ENCODE results near the gene YBX2. TPM values are rescaled to one million over a fixed set of nuclear protein-coding genes. Genes with fewer than 3 reads are reported as not detected.
A peak's percentile ranks its signal among the peaks of the same experiment; 100 is the strongest.

Gene YBX2
- total and polyA plus RNA-seq, 12 donors, result 0.06 to 1.4 (median 0.19) TPM; not detected in 6

DNA sequence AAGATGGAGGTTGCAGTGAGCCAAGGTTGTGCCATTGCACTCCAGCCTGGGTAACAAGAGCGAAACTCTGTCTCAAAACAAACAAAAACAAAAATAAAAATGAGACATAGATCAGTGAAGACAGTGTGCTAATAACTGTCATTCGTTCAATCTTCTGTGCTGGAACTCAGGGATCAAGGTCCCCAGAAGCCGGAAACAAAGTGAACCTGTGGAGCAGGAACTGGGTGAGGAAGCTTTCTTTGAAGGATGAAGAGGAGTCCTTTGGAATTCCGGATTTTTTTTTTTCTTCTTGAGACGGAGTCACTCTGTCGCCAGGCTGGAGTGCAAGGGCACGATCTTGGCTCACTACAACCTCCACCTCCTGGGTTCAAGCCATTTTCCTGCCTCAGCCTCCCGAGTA lies 15.0 kb downstream of the YBX2 start:
- H3K4me3 ChIP-seq, result no peak overlapping the region
- H3K27me3 ChIP-seq, result no peaks in the 10 kb centered on the region
- H3K4me1 ChIP-seq (replicated peaks in 1 of 2), result peaks cover 18 to 21% of the 10 kb centered on the region in 2 donors
- intact Hi-C loops (cut with DNase I), result no loop called here
- no peak for DNase-seq
- H3K36me3 ChIP-seq (replicated peaks in 1 of 2), result no peaks in the 10 kb centered on the region
- no peaks in the 10 kb centered on the region for H3K9me3 ChIP-seq (replicated peaks in 1 of 3)
- 74 to 84% (median 79%) methylated on average over 8 of the region's 8 CpGs for WGBS, 4 donors
- TF ChIP-seq POLR2A (IDR thresholded peaks at IDR 0.05), result no peak
- TF ChIP-seq, protein P1, sequence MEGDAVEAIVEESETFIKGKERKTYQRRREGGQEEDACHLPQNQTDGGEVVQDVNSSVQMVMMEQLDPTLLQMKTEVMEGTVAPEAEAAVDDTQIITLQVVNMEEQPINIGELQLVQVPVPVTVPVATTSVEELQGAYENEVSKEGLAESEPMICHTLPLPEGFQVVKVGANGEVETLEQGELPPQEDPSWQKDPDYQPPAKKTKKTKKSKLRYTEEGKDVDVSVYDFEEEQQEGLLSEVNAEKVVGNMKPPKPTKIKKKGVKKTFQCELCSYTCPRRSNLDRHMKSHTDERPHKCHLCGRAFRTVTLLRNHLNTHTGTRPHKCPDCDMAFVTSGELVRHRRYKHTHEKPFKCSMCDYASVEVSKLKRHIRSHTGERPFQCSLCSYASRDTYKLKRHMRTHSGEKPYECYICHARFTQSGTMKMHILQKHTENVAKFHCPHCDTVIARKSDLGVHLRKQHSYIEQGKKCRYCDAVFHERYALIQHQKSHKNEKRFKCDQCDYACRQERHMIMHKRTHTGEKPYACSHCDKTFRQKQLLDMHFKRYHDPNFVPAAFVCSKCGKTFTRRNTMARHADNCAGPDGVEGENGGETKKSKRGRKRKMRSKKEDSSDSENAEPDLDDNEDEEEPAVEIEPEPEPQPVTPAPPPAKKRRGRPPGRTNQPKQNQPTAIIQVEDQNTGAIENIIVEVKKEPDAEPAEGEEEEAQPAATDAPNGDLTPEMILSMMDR (IDR thresholded peaks at IDR 0.05), result no peak
- no peak overlapping the region for H3K27ac ChIP-seq

DNA sequence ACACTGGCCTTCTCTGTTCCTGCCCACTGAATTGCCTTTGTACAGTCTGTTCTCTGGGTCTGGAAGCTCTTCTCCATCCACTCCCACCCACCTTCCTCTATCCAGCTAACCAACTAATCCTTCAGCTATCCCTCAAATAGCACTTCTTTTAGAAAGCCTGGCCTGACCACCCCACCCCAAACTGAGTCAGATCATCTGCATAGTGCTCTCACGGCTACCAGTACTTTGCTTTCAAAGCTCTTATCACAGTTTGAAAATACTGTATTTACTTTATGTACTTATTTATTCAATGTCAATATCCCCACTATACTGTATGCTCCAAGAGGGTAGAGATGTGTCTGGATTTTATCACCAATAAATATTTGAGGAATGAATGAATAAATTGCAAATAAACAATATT lies 27.7 kb downstream of the YBX2 start:
- 49 to 64% (median 58%) methylated on average over 1 of the region's 1 CpG for WGBS, 4 donors
- no peak overlapping the region for H3K27ac ChIP-seq
- H3K9me3 ChIP-seq (replicated peaks in 1 of 3), result no peaks in the 10 kb centered on the region
- H3K4me1 ChIP-seq (replicated peaks in 1 of 2), result peaks cover 0 to 8% of the 10 kb centered on the region in 2 donors
- intact Hi-C loops (cut with DNase I), result no loop called here
- no peak for DNase-seq
- H3K27me3 ChIP-seq, result no peaks in the 10 kb centered on the region
- TF ChIP-seq, protein P1 (IDR thresholded peaks at IDR 0.05), result no peak
- TF ChIP-seq POLR2A (IDR thresholded peaks at IDR 0.05), result no peak
- no peak overlapping the region for H3K4me3 ChIP-seq
- no peaks in the 10 kb centered on the region for H3K36me3 ChIP-seq (replicated peaks in 1 of 2)

DNA sequence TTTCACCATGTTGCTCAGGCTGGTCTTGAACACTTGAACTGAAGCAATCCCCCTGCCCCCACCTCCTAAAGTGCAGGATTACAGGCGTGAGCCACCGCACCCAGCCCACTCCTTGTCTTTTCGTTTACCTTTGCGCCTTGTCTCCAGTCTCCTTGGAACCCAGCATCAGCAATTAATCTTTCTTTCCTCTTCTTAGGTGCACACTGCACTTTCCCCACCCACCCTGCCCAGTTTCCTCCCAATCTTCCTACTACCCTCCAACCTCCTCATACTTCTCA lies 30.7 kb downstream of the YBX2 start:
- no peak for TF ChIP-seq POLR2A (IDR thresholded peaks at IDR 0.05)
- TF ChIP-seq, protein P1 (IDR thresholded peaks at IDR 0.05), result no peak
- intact Hi-C loops (cut with DNase I), result loop anchor here in 1 of 2 donors (5.0 kb wide), 1 partner anchor 39 kb away; no protein-coding TSS in a partner anchor
- no peak for DNase-seq
- Histone ChIP-seq H3K36me3 (replicated peaks in 1 of 2) (peaks cover 0 to 3% of the 10 kb centered on the region in 2 donors), H3K4me1 (replicated peaks in 1 of 2) (peaks cover 12 to 21% of the 10 kb centered on the region in 2 donors), H3K27ac (no peak overlapping the region), H3K9me3 (replicated peaks in 1 of 3) (no peaks in the 10 kb centered on the region), H3K27me3 (no peaks in the 10 kb centered on the region), H3K4me3 (peak overlapping the region in 1 of 4 donors; percentile 23)
- WGBS, 4 donors, result 62 to 75% (median 65%) methylated on average over 4 of the region's 4 CpGs

DNA sequence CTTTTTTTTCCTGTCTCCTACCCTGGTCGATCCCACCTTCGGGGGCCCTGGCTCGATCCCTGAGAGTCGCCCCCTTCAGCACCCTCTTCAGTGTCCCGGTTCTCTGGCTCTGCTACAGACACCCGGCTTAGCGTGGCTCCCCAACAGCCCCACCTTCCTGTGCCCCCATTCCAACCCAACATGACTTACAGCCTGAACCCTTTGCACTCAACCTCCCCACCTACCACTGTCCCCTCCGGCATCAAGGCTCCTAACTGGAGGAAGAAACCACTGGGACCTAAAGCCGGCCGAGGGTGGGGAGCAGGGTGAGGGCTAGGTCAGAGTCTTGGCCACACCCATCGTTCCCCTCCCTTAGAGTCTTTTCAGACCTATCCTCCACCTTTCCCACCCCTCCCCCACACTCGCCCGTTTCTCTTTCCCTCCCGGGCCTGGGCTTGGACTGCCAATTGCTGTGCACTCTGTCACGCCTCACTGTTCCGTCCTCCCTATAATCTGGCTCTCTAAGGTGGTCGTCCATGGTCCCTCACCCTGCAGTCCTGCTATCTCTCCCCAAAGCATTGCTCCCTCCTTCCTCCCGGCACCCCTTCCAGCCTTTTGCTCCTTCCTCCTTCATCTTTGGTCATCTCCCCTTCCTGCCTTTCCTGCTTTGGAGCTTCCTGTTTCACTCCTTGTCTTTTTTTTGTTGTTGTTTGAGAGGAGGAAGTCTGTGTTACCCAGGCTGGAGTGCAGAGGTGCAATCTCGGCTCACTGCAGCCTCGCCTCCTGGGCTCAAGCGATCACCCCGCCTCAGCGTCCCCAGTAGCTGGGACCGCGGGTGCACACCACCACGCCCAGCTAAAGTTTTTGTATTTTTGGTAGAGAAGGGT lies 31.3 kb downstream of the YBX2 start:
- Histone ChIP-seq H3K27ac (no peak overlapping the region), H3K9me3 (replicated peaks in 1 of 3) (no peaks in the 10 kb centered on the region), H3K4me3 (peak overlapping the region in 1 of 4 donors; percentile 23), H3K27me3 (no peaks in the 10 kb centered on the region), H3K36me3 (replicated peaks in 1 of 2) (peaks cover 0 to 8% of the 10 kb centered on the region in 2 donors), H3K4me1 (replicated peaks in 1 of 2) (peaks cover 12 to 21% of the 10 kb centered on the region in 2 donors)
- DNase-seq, result peak in 1 of 7 donors; percentile 48
- TF ChIP-seq, protein P1 (IDR thresholded peaks at IDR 0.05), result no peak
- no peak for TF ChIP-seq POLR2A (IDR thresholded peaks at IDR 0.05)
- intact Hi-C loops (cut with DNase I), result loop anchor here in 1 of 2 donors (5.0 kb wide), 1 partner anchor 39 kb away; no protein-coding TSS in a partner anchor
- 28 to 39% (median 34%) methylated on average over 26 of the region's 26 CpGs for WGBS, 4 donors

Data from adrenal gland (tissue), 12 donors.